HepG2 (cell line): Measurements from ENCODE around the gene BPI. TPM values are rescaled to one million over a fixed set of nuclear protein-coding genes. Genes with fewer than 3 reads are reported as not detected.

Experiments
- ATAC-seq: fragments of 200-7000 bp; cut with Tn5 transposase; 3 replicates; pipeline ENCODE4 v1.9.1; 2020; ENCODE audit warnings: mild to moderate bottlenecking, moderate library complexity
- BruUV-seq: library from RNA; stranded (reverse); fragments of 400-500 nt; replicated peaks from 2 replicates; lab custom pipeline; 2021; lab: Mats Ljungman, UMichigan
- CTCF ChIA-PET: fragments of 300-600 bp; formaldehyde crosslinking; extraction: SDS; loops from one replicate; lab custom pipeline; 2021; ENCODE audit warnings: low total read pairs, inconsistent platforms, low intra/inter-chr PET ratio; lab: Yijun Ruan, JAX
- POLR2A ChIA-PET: fragments of 350-600 bp; sonication (Branson Sonifier 250); formaldehyde crosslinking; loops from one replicate; lab custom pipeline; 2020; ENCODE audit warnings: antibody characterized with exemption, inconsistent platforms; lab: Yijun Ruan, JAX
- DNase-seq: peaks from one replicate; pipeline ENCODE4 v3.0.0-alpha.2; 2015; ENCODE audit warnings: low spot score
- FAIRE-seq: peaks from 3 replicates; lab custom pipeline; 2011; peaks lifted over from hg19 to GRCh38; lab: Jason Lieb, UNC
- H2AFZ ChIP-seq: one replicate; pipeline ENCODE4 v1.6.1; 2011; ENCODE audit warnings: low read length, inconsistent platforms
- H3K27ac ChIP-seq: fragments of 300-600 bp; 3 replicates; pipeline ENCODE4 v1.8.0; 2011; ENCODE audit warnings: mixed run types, mild to moderate bottlenecking, mixed read lengths, low read length, inconsistent platforms; ENCODE audit not compliant: insufficient read depth; ENCODE audit errors: extremely low read length
- H3K27me3 ChIP-seq, 2 experiments: fragments of 200-600 bp in 1 of 2; 2 replicates in 1 of 2; 3 replicates in 1 of 2; pipeline versions ENCODE4 v1.6.0 to v1.8.0; 2011; ENCODE audit warnings: low read length in 2 of 2, mild to moderate bottlenecking in 2 of 2, moderate library complexity in 2 of 2, inconsistent platforms in 1 of 2; ENCODE audit not compliant: insufficient read depth in 2 of 2, control insufficient read depth in 1 of 2
- H3K36me3 ChIP-seq, 2 experiments: fragments of 200-600 bp in 1 of 2; replicated peaks in 1 of 2; 2 replicates in 1 of 2; 3 replicates in 1 of 2; pipeline versions ENCODE4 v1.5.1 to v1.8.0; 2011; ENCODE audit warnings: low read length in 2 of 2, inconsistent platforms in 1 of 2; ENCODE audit not compliant: insufficient read depth in 2 of 2, control insufficient read depth in 1 of 2
- H3K4me1 ChIP-seq: 2 replicates; pipeline ENCODE4 v1.5.1; 2012; ENCODE audit warnings: low read length, inconsistent platforms; ENCODE audit not compliant: insufficient read depth
- H3K4me2 ChIP-seq: 2 replicates; pipeline ENCODE4 v1.6.0; 2011; ENCODE audit warnings: low read depth, low read length, inconsistent platforms
- H3K4me3 ChIP-seq, 3 experiments: fragments of 200-600 bp in 1 of 3; sonication (generic), shearing (Covaris generic) in 1 of 3; replicated peaks in 1 of 3; 2 replicates each; pipeline ENCODE4 v1.5.1; 2011 to 2016; ENCODE audit warnings: low read length in 3 of 3, inconsistent platforms in 2 of 3, low read depth in 2 of 3, mild to moderate bottlenecking in 2 of 3, control low read depth in 1 of 3, mixed read lengths in 1 of 3; ENCODE audit not compliant: insufficient read depth in 1 of 3
- H3K79me2 ChIP-seq: one replicate; pipeline ENCODE4 v1.6.1; 2011; ENCODE audit warnings: low read length, inconsistent platforms; ENCODE audit not compliant: insufficient read depth
- H3K9ac ChIP-seq: 2 replicates; pipeline ENCODE4 v1.6.0; 2011; ENCODE audit warnings: mild to moderate bottlenecking, low read depth, low read length, inconsistent platforms; ENCODE audit not compliant: insufficient read depth
- H3K9me3 ChIP-seq: 2 replicates; pipeline ENCODE4 v1.5.1; 2012; ENCODE audit warnings: mild to moderate bottlenecking, low read length
- H4K20me1 ChIP-seq: 2 replicates; pipeline ENCODE4 v1.6.0; 2011; ENCODE audit warnings: inconsistent platforms, mild to moderate bottlenecking, low read length, moderate library complexity; ENCODE audit not compliant: insufficient read depth
- POGZ ChIP-seq: sonication (generic); formaldehyde crosslinking; IDR thresholded peaks from 2 replicates; pipeline ENCODE4 v1.4.0; 2020; ENCODE audit warnings: mild to moderate bottlenecking, missing genetic modification reagents
- ZFYVE20 ChIP-seq: sonication (generic); formaldehyde crosslinking; IDR thresholded peaks from 2 replicates; pipeline ENCODE4 v1.8.0; 2023; ENCODE audit warnings: low read depth, mild to moderate bottlenecking, moderate library complexity, missing genetic modification reagents, borderline replicate concordance
- ZNF256 ChIP-seq: sonication (generic); formaldehyde crosslinking; conservative IDR thresholded peaks from 2 replicates; pipeline ENCODE4 v1.4.0; 2020; ENCODE audit warnings: missing genetic modification reagents
- ZNF274 ChIP-seq: sonication (generic); formaldehyde crosslinking; IDR thresholded peaks from 2 replicates; pipeline ENCODE4 v1.5.1; 2020; ENCODE audit warnings: mild to moderate bottlenecking, missing genetic modification reagents
- ZNF468 ChIP-seq: sonication (generic); formaldehyde crosslinking; IDR thresholded peaks from 2 replicates; pipeline ENCODE4 v1.8.0; 2022; ENCODE audit warnings: mild to moderate bottlenecking, moderate library complexity, missing genetic modification reagents
- ZNF768 ChIP-seq: sonication (generic); formaldehyde crosslinking; IDR thresholded peaks from 2 replicates; pipeline ENCODE4 v1.4.0; 2020; ENCODE audit warnings: missing genetic modification reagents
- ZSCAN31 ChIP-seq: sonication (generic); formaldehyde crosslinking; IDR thresholded peaks from 2 replicates; pipeline ENCODE4 v1.5.0; 2020; ENCODE audit warnings: low read depth, mild to moderate bottlenecking, missing genetic modification reagents
- WGBS: methylation state at CpG from one replicate; pipeline ENCODE4 v1.1.6; 2017; ENCODE audit warnings: low lambda C conversion rate; 5-methylcytosine and 5-hydroxymethylcytosine counted together
- in situ Hi-C: cut with HindIII; loops from 2 replicates; pipeline ENCODE4 v1.10.0; 2017; ENCODE audit warnings: low pct_unique_long_range_greater_than_20kb; ENCODE audit not compliant: extremely low pct_ligation_motif_present
- intact Hi-C: fragments of 100-400 bp; cut with micrococcal nuclease; formaldehyde crosslinking; loops from one replicate; pipeline ENCODE4 v1.10.0; 2022; ENCODE audit not compliant: unreplicated experiment
- polyA plus RNA-seq, 8 experiments: library from polyadenylated mRNA; depleted of rRNA in 3 of 8; stranded (reverse) in 7 of 8; unstranded in 1 of 8; fragments of >200 nt; fragmentation: Illumina TruSeq in 4 of 8; extraction: Trizol in 4 of 8; gene quantifications; 2 replicates each; pipeline versions ENCODE4 v1.2.1 to v1.2.3, GENCODE V29; 2011 to 2016; ENCODE audit warnings: low read depth in 4 of 8, missing spikeins in 1 of 8, mixed read lengths in 1 of 8; ENCODE audit not compliant: insufficient read depth in 1 of 8
- total RNA-seq, 5 experiments: library from RNA; depleted of rRNA; stranded (reverse); fragments of >200 nt; fragmentation: Illumina TruSeq; extraction: Trizol; gene quantifications; 2 replicates each; pipeline ENCODE4 v1.2.3, GENCODE V29; 2016; ENCODE audit warnings: low read depth in 1 of 5
- TF ChIP-seq, protein P1 (sequence below): sonication (generic); formaldehyde crosslinking; IDR thresholded peaks from 2 replicates; pipeline ENCODE4 v1.5.0; 2020; ENCODE audit warnings: missing genetic modification reagents, mild to moderate bottlenecking, borderline replicate concordance
- TF ChIP-seq, protein P2 (sequence below): sonication (generic); formaldehyde crosslinking; conservative IDR thresholded peaks from 2 replicates; pipeline ENCODE4 v1.4.0; 2020; ENCODE audit warnings: mild to moderate bottlenecking, missing genetic modification reagents, moderate library complexity
- TF ChIP-seq, protein P3 (sequence below): sonication (generic); formaldehyde crosslinking; conservative IDR thresholded peaks from 2 replicates; pipeline ENCODE4 v1.4.0; 2020; ENCODE audit warnings: missing genetic modification reagents

BPI gene
- total and polyA plus RNA-seq, 2 of the 13 experiments (the other 11 are each of a cell fraction or from before 2014, with no cell fraction given): not detected

DNA sequence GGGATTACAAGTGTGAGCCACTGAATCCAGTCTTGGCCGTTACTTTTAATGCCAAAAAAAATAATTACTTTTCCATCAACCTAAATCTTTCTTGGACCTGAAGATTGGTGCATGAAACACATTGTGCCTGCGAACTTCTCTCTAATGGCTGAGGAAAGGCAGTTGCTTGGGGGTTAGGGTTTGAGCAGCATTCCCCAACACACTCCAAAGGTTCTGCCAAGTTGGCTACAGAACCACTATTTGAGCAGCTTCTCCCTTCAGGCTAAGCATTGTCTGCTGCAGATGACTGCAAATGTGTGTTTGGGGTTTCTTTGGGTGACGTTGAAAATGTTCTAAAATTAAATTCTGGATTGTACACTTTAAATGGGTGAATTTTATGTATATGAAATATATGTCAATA, 36.0 kb downstream of the BPI start (continued):
- TF ChIP-seq ZFYVE20 (CRISPR knock-in tag): no peak
- TF ChIP-seq, protein P1, sequence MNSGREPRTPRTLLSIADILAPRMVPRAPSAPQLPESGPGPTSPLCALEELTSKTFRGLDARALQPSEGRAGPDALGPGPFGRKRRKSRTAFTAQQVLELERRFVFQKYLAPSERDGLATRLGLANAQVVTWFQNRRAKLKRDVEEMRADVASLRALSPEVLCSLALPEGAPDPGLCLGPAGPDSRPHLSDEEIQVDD (CRISPR knock-in tag): no peak
- TF ChIP-seq ZNF274 (CRISPR knock-in tag): no peak

DNA sequence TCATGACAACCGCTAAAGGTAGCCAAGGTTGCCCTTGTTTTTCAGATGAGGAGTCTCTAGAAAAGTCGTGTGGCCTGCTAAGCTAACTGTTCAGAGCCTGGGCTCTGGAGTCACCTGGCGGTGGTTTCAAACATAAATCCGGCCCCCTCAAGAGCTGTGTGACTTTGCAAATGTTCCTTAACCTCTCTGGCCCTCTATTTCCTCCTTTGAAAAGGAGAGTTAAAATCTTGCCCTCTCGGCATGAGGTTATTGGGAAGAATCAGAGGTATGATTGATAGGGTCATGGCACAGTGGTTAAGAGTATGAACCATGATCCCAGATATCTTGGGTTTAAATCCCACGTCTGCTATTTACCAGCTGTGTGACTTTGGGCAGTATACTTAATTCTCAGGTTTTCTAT, 36.7 kb downstream of the BPI start:
- peaks cover 31% of the 10 kb centered on the region for H3K4me1 ChIP-seq
- TF ChIP-seq ZNF468 (CRISPR knock-in tag) (no peak), POGZ (CRISPR knock-in tag) (no peak), ZNF768 (peak; percentile 69; the same call in 1 of the 2 replicates), ZSCAN31 (CRISPR knock-in tag) (no peak), ZNF256 (no peak)
- TF ChIP-seq, protein P2, sequence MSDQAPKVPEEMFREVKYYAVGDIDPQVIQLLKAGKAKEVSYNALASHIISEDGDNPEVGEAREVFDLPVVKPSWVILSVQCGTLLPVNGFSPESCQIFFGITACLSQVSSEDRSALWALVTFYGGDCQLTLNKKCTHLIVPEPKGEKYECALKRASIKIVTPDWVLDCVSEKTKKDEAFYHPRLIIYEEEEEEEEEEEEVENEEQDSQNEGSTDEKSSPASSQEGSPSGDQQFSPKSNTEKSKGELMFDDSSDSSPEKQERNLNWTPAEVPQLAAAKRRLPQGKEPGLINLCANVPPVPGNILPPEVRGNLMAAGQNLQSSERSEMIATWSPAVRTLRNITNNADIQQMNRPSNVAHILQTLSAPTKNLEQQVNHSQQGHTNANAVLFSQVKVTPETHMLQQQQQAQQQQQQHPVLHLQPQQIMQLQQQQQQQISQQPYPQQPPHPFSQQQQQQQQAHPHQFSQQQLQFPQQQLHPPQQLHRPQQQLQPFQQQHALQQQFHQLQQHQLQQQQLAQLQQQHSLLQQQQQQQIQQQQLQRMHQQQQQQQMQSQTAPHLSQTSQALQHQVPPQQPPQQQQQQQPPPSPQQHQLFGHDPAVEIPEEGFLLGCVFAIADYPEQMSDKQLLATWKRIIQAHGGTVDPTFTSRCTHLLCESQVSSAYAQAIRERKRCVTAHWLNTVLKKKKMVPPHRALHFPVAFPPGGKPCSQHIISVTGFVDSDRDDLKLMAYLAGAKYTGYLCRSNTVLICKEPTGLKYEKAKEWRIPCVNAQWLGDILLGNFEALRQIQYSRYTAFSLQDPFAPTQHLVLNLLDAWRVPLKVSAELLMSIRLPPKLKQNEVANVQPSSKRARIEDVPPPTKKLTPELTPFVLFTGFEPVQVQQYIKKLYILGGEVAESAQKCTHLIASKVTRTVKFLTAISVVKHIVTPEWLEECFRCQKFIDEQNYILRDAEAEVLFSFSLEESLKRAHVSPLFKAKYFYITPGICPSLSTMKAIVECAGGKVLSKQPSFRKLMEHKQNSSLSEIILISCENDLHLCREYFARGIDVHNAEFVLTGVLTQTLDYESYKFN (CRISPR knock-in tag): no peak
- TF ChIP-seq, protein P3, sequence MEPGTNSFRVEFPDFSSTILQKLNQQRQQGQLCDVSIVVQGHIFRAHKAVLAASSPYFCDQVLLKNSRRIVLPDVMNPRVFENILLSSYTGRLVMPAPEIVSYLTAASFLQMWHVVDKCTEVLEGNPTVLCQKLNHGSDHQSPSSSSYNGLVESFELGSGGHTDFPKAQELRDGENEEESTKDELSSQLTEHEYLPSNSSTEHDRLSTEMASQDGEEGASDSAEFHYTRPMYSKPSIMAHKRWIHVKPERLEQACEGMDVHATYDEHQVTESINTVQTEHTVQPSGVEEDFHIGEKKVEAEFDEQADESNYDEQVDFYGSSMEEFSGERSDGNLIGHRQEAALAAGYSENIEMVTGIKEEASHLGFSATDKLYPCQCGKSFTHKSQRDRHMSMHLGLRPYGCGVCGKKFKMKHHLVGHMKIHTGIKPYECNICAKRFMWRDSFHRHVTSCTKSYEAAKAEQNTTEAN (CRISPR knock-in tag): no peak
- H3K9ac ChIP-seq: no peak overlapping the region
- no peak for DNase-seq
- no peak overlapping the region for H3K4me2 ChIP-seq
- 0 out of 5 replicates have a peak, but pooled peaks cover 0 to 4% of the 10 kb centered on the region in 2 experiments for H3K27me3 ChIP-seq
- no peak for ATAC-seq
- no peak for FAIRE-seq
- no peak overlapping the region for H3K27ac ChIP-seq
- H3K36me3 ChIP-seq: no peaks in the 10 kb centered on the region
- 53% methylated on average over 6 of the region's 6 CpGs for WGBS
- no peak overlapping the region for H2AFZ ChIP-seq
- CTCF ChIA-PET: no interaction called here
- H3K79me2 ChIP-seq: no peaks in the 10 kb centered on the region
- no peaks in the 10 kb centered on the region for H4K20me1 ChIP-seq
- POLR2A ChIA-PET: no interaction called here
- H3K4me3 ChIP-seq: no peak overlapping the region
- H3K9me3 ChIP-seq: peaks cover 17% of the 10 kb centered on the region
- in situ Hi-C loops (no loop called here), intact Hi-C loops (no loop called here)
- no TSS peak for BruUV-seq
